Activated B cell treated with CpG ODN at 0.5 μM for 24 hours (primary cell): ENCODE results near the gene NBL1. TPM values are rescaled to one million over a fixed set of nuclear protein-coding genes. Genes with fewer than 3 reads are reported as not detected.
"Not testable (repeated sequence)": the region's sequence is repeated elsewhere in the genome, so short reads cannot be mapped to it uniquely, and the experiment has no call there.

Experiments used
- ATAC-seq: fragments of 200-7000 bp; cut with Tn5 transposase; one replicate; pipeline ENCODE4 v1.10.0; 2021; ENCODE audit warnings: low read depth, mild to moderate bottlenecking, moderate library complexity
- CTCF ChIA-PET: fragments of 350-600 bp; sonication (Branson Sonifier 250); formaldehyde crosslinking; loops from one replicate; lab custom pipeline; 2021; ENCODE audit warnings: antibody characterized with exemption; lab: Charles Lee
- POLR2A ChIA-PET: fragments of 350-600 bp; sonication (Branson Sonifier 250); formaldehyde crosslinking; loops from one replicate; lab custom pipeline; 2021; ENCODE audit warnings: antibody characterized with exemption; lab: Charles Lee
- DNase-seq: peaks from one replicate; pipeline ENCODE4 v3.0.0; 2022
- H3K27ac Mint-ChIP-seq: one replicate; pipeline ENCODE4 v1.8.0; 2020; ENCODE audit warnings: mixed read lengths
- H3K27me3 Mint-ChIP-seq: one replicate; pipeline ENCODE4 v1.8.0; 2021; ENCODE audit warnings: mixed read lengths
- H3K36me3 Mint-ChIP-seq: one replicate; pipeline ENCODE4 v1.8.0; 2021; ENCODE audit warnings: low read depth, mixed read lengths
- H3K4me1 Mint-ChIP-seq: one replicate; pipeline ENCODE4 v1.8.0; 2021; ENCODE audit warnings: mixed read lengths
- H3K4me3 Mint-ChIP-seq: one replicate; pipeline ENCODE4 v1.8.0; 2020; ENCODE audit warnings: mild to moderate bottlenecking, mixed read lengths
- H3K9me3 Mint-ChIP-seq: one replicate; pipeline ENCODE4 v1.8.0; 2020; ENCODE audit warnings: mixed read lengths
- CTCF ChIP-seq: fragments of 200-600 bp; IDR thresholded peaks from one replicate; pipeline ENCODE4 v1.8.0; 2022; ENCODE audit warnings: antibody characterized with exemption, mild to moderate bottlenecking
- intact Hi-C: fragments of 100-400 bp; cut with micrococcal nuclease; formaldehyde crosslinking; loops from one replicate; pipeline ENCODE4 v1.15.1; 2024
- total RNA-seq: library from RNA; stranded (reverse); gene quantifications from 2 replicates; pipeline ENCODE4 v1.2.3, GENCODE V29; 2022

NBL1 gene
- total RNA-seq, 1 donor from 2014 or later: 0.64 TPM

GRCh38 chr1:19630720-19631395 is 13.3 kb upstream of the NBL1 start:
- ChIA-PET CTCF (interaction anchor here (1.1 kb wide), 1 partner anchor 32 kb away, joined by 3 read pairs; no protein-coding TSS in a partner anchor), POLR2A (no interaction called here)
- TF ChIP-seq CTCF: no peak
- H3K9me3 Mint-ChIP-seq: no peaks in the 10 kb centered on the region
- no peaks in the 10 kb centered on the region for H3K4me1 Mint-ChIP-seq
- intact Hi-C loops: no loop called here
- H3K36me3 Mint-ChIP-seq: peaks cover 34% of the 10 kb centered on the region
- no peaks in the 10 kb centered on the region for H3K27me3 Mint-ChIP-seq
- no peak overlapping the region for H3K4me3 Mint-ChIP-seq
- no peak overlapping the region for H3K27ac Mint-ChIP-seq
- no peak for DNase-seq
- ATAC-seq: no peak

GRCh38 chr1:19632211-19632610 is 11.9 kb upstream of the NBL1 start:
- intact Hi-C loops: no loop called here

GRCh38 chr1:19633106-19633505 is 11.0 kb upstream of the NBL1 start:
- Mint-ChIP-seq H3K27ac (no peak overlapping the region), H3K4me3 (no peak overlapping the region), H3K27me3 (no peaks in the 10 kb centered on the region), H3K36me3 (peaks cover 13% of the 10 kb centered on the region), H3K4me1 (no peaks in the 10 kb centered on the region), H3K9me3 (no peaks in the 10 kb centered on the region)
- DNase-seq (no peak), ATAC-seq (no peak)
- TF ChIP-seq CTCF: no peak
- POLR2A ChIA-PET: no interaction called here
- intact Hi-C loops: no loop called here
- CTCF ChIA-PET: no interaction called here

More at GRCh38 chr1:19632211-19632610, 11.9 kb upstream of the NBL1 start:
- Mint-ChIP-seq H3K9me3 (no peaks in the 10 kb centered on the region), H3K36me3 (peaks cover 20% of the 10 kb centered on the region), H3K4me1 (no peaks in the 10 kb centered on the region), H3K4me3 (no peak overlapping the region), H3K27ac (no peak overlapping the region), H3K27me3 (no peaks in the 10 kb centered on the region)
- ATAC-seq (no peak), DNase-seq (no peak)
- ChIA-PET POLR2A (interaction anchor here (0.6 kb wide), 1 partner anchor 11 kb away, joined by 4 read pairs; no protein-coding TSS in a partner anchor), CTCF (no interaction called here)
- no peak for TF ChIP-seq CTCF

- CTCF ChIA-PET, H3K27ac Mint-ChIP-seq, POLR2A ChIA-PET, H3K4me3 Mint-ChIP-seq, intact Hi-C loops, H3K27me3 Mint-ChIP-seq, H3K4me1 Mint-ChIP-seq, ATAC-seq, H3K36me3 Mint-ChIP-seq, H3K9me3 Mint-ChIP-seq, DNase-seq: not testable (repeated sequence)
These were observed 9.0 kb upstream of the NBL1 start for GRCh38 chr1:19635064-19635463.

GRCh38 chr1:19635646-19636045 is 8.5 kb upstream of the NBL1 start:
- H3K4me3 Mint-ChIP-seq: no peak overlapping the region
- intact Hi-C loops: no loop called here
- DNase-seq (no peak), ATAC-seq (no peak)
- no peak for TF ChIP-seq CTCF
- H3K36me3 Mint-ChIP-seq: no peaks in the 10 kb centered on the region
- peaks cover 3% of the 10 kb centered on the region for H3K27me3 Mint-ChIP-seq
- H3K9me3 Mint-ChIP-seq: no peaks in the 10 kb centered on the region
- H3K4me1 Mint-ChIP-seq: no peaks in the 10 kb centered on the region
- POLR2A ChIA-PET: no interaction called here
- CTCF ChIA-PET: no interaction called here
- no peak overlapping the region for H3K27ac Mint-ChIP-seq
